GM21825 (cell line): ENCODE data around the gene RGL1.

Experiments used
- ATAC-seq: cut with Tn5 transposase; IDR thresholded peaks from one replicate; pipeline ENCODE4 v1.9.1; 2021; ENCODE audit warnings: mild to moderate bottlenecking, moderate library complexity; ENCODE audit not compliant: unreplicated experiment

Gene RGL1

DNA sequence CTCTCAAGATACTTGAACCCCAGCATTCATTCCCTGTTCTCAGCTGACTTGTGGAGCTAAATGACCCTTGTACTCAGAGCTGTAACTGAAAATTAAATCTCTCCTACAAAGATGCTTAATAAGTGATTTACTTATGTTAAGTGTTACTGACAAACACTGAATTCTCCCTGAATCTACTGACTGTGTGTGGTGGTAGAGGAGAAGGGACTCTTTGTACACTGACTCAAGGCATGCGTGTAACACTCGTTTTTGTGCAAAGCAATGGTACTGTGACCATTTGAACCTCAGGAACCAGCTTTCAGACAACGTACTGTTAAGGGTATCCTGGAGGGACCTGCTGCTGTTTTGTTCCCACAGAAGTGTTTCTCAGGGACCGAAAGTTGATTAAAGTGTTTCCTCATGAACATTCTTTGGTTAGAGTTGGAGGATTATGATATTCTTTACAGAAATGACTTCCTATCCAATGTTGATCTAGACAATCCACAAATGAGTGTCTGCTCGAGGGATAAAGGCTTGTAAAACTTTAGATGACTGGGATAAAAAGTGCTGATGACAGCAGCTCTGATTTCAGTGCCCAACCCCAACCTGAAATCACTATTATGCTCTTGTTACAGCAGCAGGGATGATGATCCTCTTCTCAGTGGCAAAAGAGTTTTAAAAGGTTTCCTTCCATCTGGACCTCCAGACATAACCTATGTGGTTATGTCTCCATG lies 12.8 kb downstream of the RGL1 start:
- ATAC-seq: no peak

DNA sequence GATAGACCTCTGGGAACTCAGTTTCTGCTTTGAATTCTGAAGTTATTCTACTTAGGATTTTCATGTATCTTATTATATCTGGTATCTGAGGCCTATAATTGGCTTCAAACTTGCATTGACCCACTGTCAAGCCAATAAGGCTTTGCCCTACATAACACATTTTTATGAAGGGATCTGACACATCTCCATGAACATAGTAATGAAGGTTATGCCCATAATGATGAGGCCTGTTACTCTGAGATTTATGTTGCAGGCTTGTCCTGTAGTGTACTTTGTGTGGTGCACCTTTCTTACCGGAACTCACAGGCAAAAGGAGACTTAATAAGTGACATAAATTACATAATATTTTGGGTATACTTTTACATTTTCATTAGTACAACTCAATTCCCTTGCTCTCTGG lies 14.1 kb downstream of the RGL1 start:
- no peak for ATAC-seq

DNA sequence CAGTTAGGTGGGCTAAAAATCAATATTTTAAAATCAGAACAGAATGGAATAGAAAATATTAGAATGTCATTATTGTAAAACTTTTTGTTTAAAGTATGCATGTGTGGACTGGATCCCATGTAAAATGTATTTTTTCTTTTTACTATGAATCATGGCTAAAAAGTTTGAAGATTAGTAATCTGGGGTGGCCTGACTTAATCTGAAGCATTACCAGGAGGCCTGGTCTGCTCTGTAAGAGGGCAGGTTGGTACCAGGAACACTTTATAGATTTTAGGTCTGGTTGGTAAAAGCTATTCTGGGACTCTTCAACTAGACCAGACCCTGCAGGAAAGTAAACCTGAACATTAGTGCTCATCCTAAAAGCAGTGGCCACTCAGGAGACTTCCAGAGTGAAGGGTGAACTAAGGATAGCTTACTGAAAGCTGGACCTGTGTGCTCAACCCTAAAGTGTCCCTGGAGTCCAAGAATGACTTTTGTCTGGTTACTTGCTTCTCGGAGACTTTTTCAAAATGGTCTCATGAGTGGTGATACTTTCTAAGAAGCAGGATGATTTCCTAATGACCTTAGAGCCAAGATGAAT lies 16.5 kb downstream of the RGL1 start:
- ATAC-seq: no peak

DNA sequence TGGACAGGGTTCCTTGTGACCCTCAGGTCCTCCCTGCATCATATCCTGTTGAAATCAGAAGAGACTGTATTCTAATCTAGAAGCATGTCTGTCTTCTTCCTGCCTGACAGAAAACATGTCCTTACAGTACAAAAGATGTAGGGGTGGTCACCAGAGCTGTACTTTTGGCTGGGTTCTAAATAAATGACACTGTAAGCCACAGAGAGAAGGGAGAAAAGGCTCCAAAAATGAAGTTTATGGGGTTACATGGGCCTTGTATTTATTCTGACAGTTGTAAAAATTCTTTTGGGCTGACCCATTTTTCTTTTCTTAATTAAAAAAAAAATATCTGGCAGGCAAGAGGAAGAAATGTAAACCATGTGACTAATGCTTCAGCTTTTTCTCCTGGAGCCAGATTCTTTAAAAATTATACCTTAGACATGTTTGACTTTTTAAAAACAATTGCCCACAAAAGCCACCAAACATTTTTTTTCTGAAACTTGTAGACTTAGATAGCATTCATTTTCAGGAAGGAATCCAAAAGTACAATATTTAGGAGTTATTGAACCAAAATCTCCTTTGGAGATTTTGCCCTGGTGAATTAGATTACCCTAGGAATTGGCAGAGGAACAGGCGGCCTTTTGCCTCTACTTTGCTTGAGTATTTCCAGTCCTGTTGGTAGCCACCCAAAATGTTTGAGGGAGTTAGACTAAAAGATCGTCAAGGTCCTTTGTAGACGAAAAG lies 17.1 kb downstream of the RGL1 start:
- no peak for ATAC-seq

DNA sequence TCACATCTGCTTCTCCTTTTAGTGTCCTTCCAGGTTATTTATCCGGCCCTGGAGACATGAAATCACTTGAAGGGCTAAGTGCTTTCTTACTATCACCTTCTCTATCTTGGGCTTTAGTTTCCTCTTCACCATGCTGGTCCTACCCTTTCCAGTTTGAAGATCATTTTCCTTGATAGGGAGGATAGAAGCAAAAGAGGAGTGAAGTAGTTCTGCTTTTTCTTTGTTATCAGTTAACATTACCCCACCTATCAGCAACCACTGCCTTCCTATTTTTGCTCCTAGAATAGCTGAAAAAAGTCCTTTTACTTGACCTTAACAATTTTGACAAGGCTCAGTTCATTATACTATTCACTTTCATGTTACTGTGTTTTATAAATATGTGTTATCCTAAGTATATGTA lies 19.4 kb downstream of the RGL1 start:
- ATAC-seq: no peak

DNA sequence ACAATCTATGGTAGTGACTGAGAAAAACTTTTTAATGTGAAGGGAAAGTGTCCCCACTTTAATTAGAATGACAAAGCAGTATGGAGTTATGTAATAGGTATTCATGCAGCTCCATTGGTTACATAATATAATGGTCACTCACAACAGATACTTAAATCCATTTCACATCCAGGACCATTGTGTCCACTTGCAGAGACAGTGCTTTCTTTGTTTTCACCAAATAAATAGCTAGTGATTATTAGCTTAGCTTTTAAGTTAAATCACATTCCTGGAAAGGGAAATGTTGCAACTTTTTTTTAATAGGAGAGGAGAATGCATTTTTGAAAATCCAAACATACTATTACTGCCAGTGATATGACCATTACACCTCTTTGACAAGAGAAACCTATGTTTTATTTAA lies 22.9 kb downstream of the RGL1 start:
- ATAC-seq: no peak

DNA sequence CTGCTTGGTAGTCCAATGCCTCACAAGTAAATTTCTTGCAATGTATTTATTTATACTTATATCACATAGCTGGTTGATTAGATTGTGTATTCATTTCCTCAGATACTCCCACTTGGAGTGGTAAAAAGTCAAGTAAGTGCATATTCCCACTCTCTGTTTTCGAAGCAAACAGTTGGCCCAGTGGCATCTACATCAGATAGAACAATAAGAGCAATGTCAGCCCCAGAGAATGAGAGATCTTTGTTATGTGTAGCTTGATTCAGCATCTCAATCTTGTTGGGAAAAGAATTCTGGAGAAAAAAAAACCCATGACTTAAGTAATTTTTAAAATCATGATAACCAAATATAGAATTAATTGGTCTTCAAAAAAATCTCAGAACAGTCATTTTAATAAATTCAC lies 25.5 kb downstream of the RGL1 start:
- no peak for ATAC-seq

DNA sequence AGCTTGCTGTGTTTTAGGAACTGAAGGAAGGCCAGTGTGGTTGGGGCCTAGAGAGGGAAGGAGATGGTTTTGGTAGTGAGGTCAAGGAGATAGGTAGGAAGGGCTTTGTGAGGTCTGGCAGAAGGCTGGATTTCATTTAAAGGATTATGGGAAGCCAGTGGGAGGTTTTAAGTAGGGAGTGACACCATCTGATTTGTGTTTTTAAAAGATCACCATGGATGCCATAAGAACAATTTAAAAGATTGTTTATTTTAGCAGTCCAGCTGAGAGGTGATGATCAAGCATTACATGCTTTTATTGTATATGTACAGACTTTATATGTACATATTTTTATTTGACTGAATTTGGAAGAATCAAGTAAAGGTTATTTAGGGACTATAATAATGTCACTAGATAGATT lies 26.4 kb downstream of the RGL1 start:
- ATAC-seq: no peak

DNA sequence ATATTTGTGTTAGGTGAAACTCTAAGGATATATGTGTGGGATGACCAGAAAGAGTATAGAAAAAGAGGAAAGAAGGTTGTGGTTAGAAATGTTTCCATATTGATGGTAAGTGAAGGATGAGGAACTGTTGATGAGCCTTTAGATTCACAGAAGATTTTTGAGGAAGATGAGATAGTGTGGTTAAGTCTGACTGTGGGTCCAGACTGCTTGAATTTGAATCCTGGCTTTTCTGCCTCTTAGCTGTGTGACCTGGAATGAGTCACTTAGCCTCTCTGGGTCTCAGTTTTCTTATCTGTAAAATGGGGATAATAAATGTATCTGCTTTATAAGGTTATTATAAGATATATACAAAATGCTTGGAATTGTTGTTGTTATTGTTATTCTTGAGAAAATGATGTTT lies 27.5 kb downstream of the RGL1 start:
- no peak for ATAC-seq

DNA sequence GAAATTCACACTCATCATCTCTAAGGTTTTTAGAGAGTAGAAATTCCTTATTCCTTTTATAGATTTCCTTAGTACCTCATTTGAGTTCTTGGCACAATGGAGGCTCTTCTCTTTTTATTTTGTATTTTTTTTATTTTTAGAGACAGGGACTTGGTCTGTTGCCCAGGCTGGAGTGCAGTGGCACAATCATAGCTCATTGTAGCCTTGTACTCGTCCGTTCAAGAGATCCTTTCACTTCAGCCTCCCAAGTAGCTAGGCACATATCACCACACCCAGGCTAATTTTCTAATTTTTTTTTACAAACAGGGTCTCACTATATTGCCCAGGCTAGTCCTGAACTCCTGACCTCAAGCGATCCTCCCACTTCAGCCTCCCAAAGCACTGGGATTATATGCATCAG lies 29.6 kb downstream of the RGL1 start:
- no peak for ATAC-seq

DNA sequence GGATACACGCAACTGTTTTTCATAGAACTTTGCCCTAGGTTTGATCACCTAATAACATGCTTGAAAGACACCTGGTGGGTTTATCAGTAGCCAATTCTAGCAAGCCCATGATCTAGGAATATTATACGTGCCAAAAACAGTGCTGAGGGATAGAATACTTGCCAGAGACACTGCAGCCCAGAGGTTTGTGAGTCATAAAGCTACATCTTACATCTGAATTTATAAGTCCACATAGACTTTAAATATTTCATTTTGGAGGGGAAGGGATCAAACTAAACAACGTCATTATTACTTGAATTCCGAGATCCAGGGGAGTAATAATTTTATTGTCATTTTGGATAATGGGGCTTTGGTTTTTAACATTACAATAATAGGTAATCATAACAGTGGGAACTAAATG lies 31.7 kb downstream of the RGL1 start:
- ATAC-seq: no peak

DNA sequence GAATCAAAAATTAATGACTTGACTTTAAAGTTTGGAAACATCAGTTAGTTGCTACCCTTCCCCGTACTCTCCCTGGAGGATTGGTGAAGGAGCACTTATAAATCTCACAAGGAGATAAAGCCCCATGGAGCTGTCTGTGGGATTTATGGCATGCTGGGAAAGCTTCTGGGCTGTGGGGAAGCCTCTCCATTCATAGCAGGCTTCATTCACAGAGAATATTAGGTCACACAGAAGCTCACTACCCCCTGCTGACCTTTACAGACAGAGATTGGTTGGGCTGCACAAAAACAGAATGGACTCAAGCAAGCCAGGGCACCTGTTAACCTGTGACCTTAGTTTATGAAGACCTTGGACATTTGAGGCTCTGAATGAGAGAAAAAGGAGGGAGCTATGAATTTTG lies 32.1 kb downstream of the RGL1 start:
- ATAC-seq: no peak

DNA sequence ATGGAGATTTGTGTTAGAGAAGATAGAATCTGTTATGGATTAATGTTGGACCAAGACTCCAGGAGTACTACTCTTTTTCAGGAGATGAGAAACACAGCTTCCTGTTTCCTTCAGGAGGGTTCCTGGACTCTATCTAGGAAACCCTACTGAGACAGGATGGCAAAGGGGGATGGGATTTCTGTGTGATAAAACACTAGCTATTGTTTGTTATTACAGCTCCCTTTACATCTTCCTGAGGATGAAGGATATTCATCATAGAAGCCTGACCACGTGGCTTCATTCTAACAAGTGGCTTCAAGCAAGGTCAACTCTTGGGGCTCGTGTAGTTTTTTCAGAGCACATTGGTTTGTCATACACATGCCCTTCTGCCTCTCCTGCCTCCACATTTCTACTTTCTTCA lies 33.3 kb downstream of the RGL1 start:
- no peak for ATAC-seq

DNA sequence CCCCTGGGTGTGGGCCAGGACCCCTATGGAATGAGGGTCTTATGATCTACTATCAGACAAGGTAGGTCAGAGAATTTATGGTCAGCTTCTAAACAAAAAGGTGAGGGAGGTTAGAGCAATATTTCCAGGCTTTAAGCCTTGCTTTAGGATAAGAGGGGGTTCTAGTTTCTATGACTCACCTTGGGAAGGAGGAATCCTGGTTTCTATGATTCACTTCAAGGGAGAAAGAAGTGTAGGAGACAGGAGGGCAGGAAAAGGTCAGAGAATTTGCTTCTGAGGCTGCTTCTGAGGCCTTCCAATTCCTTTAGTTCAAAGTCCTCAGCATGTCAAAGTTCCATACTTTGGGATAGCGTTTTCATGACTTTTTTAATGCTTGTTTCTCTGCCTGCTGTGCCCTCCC lies 35.2 kb downstream of the RGL1 start:
- ATAC-seq: no peak

DNA sequence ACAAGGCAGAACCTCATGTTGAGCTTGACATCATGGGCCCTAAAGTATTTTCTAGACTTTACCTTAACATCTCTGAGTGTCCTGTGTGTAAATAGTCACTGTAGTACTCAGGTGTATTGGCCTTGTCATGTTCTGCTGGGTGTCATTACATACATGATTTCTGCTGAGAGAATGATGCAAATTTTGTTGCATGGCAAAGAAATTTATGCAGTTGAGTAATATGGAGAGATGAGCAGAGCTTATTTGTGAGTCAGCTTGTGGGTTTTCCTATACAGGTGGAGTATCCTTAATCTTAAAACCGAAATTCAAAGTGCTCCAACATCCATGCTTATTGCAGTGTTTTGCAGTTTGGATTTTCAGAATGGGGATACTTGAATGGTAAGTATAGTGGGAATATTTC lies 36.6 kb downstream of the RGL1 start:
- peak; percentile 32 for ATAC-seq

DNA sequence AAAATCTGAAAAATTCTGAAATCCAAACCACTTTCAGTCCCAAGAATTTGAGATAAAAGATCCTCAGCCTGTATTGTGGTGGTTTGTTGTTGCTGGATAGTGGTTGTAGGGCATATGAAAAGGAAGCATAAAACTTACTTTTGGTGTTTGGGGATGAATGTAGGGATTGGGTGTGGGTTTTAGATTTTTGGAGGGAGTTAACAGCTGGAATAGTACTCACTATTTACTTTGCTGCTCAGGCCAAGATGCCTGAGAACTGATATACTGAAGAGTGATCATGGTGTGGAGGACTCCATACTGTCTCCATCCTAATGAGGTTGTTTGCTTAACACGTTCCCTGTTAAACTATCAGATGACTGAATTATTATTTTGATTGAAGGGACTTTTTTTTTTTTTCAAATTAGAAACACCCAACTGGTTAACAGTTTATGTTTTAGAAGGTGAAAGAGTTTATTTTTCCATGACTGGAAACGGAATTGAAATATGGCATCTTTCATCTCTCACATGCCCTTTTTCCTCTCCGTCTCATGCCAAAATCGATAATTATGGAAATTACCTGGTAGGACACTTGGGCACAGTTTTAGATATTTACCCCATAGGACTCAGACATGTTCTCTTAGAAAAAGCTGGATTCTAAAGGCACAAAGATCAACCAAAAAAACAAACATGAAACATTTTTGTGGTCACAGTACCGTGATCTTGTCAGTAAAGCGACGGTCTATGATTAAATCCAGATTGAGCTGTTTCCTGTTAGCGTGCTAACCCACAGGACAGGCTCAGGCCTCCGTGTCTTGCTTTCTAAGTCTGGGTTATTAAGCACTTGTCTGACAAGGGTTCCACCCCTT lies 37.3 kb downstream of the RGL1 start:
- peak; percentile 87 for ATAC-seq

DNA sequence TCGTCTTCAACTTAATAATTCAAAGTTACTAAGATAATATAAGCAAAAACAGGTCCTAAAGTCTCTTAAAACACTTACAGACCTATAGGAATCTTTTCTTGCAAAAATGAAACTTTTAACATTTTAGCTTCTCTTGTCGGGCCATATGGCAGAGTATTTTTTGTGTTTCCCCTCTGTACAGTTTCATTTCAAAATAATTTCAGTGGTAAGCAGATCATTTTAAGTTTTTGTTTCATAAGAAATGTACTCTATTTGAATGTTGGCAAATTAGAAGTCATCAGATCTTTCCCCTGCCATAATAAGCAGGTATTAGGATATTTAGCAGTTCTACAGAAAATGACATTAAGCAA lies 37.9 kb downstream of the RGL1 start:
- ATAC-seq: peak; percentile 36

DNA sequence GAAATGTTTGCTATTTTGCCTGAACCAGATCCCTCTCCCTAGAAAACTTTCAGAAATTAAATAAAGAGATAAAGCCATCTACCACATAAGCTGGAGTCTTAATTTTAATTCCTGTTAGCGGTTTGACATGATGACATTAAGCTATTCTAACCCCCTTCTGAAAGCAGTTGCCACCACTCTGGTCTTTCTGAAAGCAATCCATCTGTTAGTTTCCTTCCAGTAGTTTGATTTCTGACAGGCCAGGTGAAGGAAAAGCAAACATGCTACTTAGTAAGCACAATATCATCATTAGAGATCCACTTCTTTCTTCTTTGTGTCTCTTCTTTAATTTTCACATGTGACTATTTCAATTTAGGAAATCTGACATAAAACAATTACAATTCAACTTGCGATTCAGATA lies 39.9 kb downstream of the RGL1 start:
- no peak for ATAC-seq

DNA sequence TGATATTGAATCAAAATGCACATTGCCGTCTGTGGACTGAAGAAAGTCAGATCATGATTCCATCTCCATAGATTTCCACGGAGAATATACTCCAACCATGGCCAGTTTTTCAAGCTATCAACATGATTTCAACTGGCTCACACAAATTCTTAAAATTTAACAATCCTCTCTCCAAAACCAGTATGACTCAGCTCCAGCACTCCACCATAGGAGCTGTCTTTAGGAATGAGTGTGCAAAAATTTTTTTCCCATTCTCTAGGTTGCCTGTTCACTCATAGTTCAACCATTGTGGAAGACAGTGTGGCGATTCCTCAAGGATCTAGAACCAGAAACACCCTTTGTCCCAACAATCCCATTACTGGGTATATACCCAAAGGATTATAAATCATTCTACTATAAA lies 40.8 kb downstream of the RGL1 start:
- no peak for ATAC-seq

DNA sequence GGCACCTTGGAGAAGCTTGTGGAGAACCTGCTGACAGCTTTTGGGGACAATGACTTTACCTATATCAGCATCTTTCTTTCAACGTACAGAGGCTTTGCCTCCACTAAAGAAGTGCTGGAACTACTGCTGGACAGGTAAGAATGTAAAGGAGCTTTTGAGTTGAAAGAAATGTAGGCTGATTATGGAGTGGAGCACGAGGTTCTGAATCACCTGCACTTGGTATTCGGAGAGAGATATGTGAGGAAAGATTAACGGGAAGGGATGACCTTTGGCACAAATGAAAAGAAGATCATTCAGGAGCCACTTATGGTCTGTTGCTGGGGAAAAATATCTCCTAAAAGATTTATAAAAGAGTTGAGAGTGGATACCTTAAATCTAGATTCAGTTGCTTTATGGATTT lies 42.7 kb downstream of the RGL1 start:
- no peak for ATAC-seq

DNA sequence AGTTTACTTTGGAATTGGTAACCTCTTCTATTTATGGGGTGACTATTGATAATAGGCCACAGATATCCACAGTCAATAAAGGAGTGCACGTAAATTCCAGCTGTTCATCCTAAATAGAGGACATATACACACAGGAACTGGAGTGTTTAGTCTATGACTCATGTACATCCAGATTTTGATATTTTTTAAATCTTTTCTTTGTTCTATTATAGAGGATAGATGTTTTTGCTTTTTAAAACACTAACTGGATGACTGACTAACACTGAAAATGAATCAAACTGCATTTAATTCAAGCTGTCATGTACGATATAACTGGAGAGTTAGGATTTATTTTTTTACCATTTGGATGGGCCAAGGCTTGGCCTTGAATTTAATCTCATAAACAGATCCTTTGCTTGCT lies 45.9 kb downstream of the RGL1 start:
- no peak for ATAC-seq

DNA sequence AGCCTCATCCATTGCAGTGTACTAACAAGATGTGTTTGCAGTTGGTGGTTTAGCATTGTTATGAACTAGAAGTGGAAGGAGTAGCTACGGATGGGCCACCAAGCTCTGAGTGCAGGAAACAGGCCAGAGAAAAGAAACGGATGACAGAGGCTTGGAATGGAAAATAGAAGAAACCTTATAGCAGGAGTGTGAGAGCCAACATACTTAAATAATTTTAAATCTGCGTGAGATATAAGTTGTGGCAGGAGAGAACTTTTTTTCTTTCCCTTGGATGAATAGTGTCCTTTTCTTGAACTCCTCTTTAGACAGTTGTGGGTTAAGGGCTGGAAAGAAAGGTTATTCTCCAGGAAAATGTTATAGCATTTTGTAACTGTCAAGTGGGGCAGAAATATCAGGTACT lies 54.2 kb downstream of the RGL1 start:
- ATAC-seq: no peak
